GM20431 (cell line): ENCODE data around the gene EXOC6B.

Experiments used
- in situ Hi-C: fragments of 300-500 bp; cut with MseI, MboI; formaldehyde crosslinking; loops from one replicate; pipeline ENCODE4 v1.15.0; 2020; ENCODE audit warnings: low sequenced_read_pairs; ENCODE audit not compliant: unreplicated experiment

EXOC6B gene

DNA sequence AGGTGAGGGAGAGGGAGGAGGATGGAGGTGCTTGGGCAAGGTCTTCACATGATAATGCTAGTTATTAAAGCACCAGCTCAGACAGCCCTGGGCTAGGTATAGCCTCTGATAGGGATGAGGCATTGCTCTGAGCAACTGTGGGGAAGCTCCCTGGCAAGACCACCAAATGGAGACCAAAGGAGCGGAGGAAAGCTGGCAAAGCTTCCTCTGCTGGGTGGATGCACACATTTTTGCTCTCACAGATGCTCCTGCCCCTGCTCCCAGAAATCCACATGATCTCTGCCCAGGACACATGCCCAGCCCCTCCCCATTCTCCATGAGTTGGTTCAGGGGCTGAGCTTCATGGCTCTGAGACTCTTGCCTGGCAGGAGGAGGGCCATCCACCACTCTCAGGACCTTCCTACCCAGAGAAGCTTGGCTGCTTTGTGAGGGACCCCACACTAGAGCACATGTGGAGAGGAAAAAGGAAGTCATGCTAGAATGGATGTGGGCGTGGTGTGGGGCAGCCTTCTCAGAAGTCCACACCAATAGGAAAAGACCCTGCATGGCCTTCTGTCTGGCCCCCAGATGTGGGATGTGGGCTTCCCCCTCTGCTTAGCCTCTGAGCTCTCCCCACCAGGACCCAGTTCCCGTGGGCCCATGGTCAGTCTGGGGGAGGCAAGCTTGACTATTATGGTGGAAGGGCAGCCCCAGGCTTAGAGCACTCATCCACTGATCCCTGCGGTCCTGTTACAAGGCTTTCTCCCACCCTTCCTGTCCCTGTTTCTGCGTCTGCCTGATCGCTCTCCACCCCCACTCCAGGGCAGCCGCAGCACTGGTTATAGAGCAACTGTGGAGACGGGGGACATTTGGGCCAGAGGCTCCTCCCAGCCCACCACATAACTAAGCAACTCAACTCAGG lies 667.7 kb downstream of the EXOC6B start:
- in situ Hi-C loops, result no loop called here

DNA sequence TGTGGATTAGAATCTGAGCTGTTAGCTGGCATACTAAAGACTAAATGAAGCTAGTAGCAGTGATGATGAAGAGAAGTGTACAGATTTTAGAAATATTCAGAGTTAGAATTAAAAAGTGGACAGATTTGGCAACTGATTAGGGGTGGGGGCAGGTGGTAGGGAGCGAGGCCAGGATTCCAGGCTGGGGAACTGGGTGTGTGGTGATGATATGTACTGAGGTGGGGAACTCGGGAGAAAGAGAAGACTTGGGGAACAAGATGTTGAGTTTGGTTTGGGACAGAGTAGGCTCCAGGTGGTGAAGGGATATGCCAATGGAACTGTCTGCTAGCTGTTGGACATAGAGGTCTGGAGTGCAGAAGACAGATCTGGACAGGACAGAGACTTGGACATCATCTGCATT lies 669.0 kb downstream of the EXOC6B start:
- in situ Hi-C loops, result no loop called here

DNA sequence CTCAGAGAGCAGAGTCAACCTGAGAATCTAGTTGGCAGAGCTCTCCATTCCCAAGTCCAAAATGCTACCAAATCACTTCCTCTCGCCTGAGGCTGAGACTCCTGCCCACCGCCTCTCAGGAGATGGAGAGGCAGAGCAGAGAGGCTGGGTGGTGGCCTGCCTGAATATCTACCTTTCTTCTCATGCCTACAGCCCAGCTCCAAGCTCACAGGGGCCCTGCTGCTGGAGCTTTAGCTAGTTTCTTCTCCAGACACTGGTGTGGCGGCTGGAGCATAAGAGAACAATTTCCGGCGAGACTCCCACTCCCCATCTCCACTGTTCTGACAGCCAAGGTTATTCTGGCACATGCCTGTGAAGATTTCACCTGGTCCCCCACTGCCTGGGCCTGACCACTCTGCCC lies 670.1 kb downstream of the EXOC6B start:
- in situ Hi-C loops, result no loop called here

DNA sequence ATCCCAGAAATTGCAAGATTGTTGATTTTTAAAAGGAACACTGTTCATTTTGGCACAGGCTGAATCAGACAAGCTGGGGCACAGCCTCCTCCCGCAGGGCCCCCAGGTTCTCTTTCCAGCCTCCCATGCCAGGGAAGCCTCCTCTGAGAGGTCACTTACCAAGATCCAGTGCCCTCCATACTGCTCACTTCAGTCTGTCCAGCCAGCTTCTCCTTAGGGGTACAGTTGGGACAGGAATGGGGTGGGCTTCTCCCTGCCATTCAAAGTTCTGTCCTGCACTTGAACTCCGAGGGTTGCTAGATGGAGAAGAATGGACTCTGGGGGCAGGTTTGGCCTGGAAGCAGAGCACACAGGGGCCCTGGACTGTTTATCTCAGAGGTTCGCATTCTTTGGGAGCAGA lies 670.7 kb downstream of the EXOC6B start:
- in situ Hi-C loops, result no loop called here

DNA sequence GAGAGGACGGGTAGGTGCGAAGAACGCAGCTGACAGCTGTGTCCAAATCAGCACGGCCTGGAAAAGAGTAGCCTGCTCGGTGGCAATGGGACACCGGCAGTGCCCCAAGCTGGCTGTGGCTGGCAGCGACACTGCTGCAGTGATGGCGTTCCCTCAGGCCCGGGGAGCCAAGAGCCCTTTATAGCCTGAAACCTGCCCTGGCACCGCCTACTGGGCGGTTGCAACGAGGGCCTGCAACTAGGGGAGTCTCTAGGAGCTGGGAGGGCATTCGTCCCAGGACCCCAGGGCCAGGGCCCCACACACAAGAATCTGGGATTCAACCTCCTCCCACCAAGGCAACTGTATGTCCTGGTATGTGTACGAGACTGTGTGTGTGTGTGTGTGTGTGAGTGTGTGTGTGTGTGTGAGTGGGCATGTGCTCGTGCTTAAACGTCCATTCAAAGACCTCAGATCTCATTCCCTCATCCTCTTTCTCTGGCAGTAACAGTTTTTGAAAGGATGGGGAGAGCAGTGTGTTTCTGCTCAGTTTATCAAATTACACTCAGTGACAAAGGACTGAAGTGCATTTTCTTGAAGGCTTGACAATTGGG lies 671.4 kb downstream of the EXOC6B start:
- in situ Hi-C loops, result no loop called here

DNA sequence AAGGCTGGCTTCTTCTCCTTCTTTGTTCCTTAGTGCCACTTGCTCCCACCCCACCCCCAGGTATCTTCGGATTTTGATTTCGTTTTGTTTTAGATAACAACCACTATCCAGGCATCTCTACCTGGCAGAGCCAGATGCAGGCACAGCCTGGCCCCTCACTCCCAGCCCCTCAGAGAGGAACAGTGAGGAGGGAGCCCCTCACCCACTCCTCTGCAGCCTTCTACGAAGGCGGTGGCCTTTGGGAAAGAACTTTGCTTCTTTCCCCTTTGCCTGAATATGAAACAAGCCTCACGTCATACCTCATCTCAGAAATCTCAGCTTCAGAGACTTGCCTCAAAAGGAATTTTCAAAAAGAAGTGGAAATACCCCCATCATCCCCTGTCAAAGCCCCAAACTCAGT lies 671.9 kb downstream of the EXOC6B start:
- in situ Hi-C loops, result no loop called here

DNA sequence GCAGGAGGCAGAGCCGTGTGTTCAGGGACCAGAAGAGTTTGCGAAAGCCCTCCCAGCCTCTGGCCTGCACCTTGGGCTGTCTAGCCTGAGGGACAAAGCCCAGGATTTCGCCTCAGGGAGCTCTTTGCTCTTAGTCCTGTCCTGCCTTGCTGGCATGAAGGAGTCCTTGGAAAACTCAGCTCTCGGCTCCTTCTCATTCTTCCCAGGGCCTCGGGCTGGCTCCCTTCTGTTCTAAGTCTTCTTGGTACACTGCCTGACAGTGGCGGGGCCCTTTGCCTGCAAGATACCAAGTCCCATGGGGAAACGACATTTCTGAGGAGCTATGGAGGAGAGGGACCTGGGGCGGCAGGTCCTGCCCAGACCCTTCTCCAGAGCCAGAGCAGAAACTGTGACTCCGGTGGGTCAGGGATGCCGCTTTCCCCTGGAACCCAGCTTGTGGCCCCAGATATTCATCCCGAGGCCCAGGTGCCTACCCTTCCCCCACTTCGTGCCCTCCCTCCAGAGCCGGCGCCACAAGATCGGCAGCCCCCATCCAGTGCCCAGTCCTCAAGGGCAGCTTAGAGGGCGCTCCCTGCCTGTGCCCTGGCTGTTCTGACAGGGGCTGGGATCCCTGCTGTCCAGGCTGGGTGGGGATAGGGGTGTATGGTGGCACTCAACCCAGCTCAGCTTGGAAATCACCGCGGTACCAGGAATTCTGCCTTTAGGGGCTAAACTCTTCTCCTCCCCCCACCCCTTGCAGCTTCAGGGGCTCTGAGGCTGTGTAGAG lies 672.6 kb downstream of the EXOC6B start:
- in situ Hi-C loops, result no loop called here

DNA sequence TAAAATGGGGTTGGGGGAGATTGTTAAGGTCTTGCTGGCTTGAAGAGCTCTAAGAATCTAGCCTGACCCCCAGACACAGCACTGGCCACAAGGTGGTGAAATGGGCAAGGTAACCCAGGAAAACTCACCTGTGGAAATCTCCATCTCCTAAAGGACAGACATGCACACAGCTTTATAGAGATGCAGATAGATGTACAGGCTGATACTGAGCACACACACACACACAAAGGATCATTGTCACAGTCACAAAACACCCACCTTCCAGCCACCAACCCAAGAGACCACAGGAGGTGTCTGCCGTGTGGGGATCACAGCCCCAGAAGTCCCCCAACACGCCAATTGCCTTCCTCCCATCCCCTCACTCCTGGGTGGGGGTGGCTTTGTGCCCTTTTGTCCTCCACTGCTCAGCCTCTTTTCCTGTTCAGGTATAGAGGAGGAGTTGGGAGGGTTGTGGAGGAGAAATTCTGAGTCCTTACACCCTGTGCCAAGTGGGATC lies 674.9 kb downstream of the EXOC6B start:
- in situ Hi-C loops, result no loop called here

DNA sequence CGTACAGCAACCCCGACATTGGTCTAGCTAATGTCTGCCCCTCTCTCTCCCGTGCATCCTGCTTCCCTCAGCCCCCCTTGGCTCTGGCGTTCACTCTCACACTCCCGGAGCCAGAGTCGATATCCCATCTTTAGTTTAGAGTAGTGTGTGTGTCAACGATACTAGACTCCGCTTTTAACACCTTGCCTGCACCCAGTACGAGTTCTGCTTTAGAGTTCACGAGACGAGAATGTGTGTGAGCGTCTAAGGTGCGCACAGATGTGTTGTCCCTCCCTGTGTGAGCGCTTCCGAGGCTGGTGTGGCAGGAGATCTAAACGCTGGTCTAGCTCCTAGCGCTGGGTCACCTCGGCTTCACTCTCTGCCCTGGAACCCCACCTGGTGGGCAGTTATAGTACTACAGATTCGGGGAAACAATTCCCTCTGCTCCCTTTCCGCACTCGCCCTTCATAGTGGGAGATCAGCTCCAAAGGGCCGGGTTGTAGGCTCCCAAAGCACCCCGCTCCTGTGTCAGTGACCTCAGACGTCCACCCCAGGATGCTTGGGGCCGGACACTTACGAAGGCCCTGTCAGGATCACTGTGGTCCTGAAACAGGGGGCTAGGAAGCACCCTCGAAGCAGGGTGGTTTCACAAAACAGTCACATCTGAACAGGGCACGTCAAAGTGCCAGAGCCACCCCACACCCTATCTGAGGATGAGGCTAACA lies 675.5 kb downstream of the EXOC6B start:
- in situ Hi-C loops, result no loop called here

DNA sequence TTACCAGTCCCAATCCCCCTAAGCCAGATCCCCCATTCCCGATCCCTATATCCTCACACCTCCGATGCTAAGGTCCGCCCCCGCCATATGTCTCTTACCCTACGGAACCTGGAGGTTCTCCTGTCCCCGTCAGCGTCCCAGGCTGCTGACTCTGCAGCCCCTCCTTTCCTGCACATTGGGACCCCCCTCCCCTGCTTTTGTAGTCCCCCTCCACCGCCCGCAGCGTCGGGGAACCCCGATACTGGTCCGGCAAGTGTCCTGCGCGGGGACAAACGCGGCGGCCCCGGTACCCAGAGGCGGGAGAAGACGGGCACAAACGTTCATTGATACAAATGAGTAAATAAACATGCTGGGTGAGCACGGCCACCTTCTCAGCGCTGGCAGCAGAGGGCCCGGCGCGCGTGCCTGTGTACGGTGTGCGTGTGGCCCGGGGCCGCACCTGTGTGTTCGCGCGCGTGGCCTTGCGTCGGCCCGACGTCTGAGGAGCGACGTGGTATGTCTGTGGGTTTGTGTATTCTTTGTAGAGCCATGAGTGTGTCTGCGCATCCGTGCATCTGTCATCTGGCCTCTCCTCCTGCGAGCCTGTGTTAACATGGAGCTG lies 676.2 kb downstream of the EXOC6B start:
- in situ Hi-C loops, result no loop called here

DNA sequence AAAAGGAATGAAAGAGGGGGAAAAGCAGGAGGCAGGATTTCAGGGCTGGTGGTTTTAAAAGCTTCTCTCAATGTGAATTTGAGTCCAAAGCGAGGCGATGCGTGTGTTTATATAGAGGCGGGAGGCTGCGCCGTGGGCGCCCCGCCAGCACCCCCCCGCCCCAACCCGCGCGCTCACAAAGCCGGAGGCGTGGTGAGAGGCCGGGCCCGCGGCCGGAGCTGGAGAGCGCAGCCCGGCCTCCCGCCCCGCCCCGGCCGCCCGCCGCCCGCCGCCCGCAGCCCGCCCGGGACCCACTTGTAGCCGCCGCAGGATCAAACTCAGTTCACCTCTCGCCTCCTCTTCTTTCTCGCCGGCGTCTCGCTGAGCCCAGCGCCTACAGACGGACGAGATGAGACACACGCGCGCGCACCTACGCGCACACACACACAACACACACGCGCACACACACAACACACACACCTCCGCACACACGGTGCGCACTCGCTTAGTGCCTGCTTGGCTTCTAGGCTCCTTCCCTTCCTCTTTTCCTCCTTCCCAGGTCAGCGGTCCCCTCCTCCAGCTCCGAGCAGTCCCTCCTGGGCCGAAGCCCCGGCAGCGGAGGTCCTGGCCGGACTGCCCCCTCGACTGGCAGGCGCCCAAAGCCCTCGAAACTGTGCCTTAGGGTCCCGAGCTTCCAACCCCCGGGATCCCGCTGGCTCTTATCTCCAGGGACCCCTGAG lies 676.8 kb downstream of the EXOC6B start:
- in situ Hi-C loops, result no loop called here

DNA sequence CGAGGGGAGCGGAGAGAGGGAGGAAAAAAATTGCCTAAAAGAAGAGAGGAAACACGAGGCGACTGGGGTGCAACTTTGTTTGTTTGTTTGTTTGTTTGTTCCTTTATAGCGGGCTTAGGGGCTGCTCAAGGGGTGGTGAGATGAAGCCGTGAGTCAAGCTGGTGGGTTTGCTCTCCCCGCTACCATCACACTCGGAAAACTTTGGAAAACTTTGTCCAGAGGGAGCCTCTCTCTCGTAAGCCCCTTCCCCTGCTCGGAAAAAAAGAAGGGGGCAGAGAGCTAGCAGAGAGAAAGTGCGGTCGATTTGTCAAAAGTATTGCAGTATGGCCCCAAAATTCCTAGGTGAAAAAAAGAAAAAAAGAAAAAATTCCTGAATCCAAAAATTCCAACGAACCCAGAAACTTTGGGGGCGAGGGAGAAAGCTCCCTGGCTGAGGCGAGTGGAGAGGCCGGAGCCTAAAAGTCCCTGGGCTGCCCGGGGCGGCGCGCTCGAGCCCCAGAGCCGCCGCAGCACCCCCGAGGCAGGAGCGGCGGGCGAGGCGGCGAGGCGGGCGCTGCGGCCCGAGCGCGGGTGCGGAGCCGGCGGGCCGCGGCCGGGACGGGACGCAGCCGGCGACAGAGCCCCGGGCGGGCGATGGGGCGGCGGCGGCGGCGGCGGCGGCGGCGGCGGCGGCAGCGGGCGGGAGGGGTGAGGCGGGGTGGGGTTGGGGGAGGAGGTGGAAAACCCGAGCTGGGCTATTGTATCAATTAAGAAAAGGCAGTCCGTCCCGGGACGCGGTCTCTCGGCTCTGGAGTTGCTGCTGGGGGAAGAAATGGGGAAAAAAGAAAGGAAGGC lies 677.6 kb downstream of the EXOC6B start:
- in situ Hi-C loops, result no loop called here

DNA sequence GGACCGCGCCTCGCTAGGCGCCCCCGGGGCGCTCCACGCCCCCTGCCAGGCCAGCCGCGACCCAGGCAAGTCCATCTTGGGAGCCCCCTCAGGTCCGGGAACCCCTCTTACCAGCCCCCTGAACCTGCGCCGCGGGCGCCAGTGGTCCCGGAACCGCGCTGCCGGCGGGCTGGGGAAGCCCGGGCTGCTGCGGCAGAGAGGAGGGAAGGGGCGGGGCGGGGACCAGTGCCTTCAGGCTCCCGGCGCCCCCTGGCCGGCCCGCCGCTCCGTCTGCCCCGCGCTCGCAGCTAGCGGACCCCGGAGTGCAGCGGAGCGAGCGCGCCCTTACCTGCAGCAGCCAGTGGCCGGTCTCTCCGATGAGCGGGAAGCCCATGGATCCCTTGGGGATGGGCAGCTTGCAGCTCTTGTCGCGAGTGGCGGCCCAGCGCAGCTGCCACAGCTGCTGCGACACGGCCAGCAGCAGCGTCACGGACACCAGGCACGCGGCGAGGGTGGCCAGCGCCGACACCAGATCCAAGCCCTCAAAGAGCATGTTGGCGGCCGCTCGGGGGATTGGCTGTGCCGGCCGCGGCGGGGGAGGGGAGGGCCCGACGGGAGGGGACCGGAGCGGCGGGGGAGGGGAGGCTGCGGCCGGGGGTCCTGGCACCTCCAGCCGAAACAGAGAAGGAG lies 678.4 kb downstream of the EXOC6B start, which contains the start of gene CYP26B1:
Gene CYP26B1, minus strand, starts transcription at position 560 of the 669 bp plus-strand sequence. Its CDS starts 28 bp downstream, at position 532.
- in situ Hi-C loops, result no loop called here

DNA sequence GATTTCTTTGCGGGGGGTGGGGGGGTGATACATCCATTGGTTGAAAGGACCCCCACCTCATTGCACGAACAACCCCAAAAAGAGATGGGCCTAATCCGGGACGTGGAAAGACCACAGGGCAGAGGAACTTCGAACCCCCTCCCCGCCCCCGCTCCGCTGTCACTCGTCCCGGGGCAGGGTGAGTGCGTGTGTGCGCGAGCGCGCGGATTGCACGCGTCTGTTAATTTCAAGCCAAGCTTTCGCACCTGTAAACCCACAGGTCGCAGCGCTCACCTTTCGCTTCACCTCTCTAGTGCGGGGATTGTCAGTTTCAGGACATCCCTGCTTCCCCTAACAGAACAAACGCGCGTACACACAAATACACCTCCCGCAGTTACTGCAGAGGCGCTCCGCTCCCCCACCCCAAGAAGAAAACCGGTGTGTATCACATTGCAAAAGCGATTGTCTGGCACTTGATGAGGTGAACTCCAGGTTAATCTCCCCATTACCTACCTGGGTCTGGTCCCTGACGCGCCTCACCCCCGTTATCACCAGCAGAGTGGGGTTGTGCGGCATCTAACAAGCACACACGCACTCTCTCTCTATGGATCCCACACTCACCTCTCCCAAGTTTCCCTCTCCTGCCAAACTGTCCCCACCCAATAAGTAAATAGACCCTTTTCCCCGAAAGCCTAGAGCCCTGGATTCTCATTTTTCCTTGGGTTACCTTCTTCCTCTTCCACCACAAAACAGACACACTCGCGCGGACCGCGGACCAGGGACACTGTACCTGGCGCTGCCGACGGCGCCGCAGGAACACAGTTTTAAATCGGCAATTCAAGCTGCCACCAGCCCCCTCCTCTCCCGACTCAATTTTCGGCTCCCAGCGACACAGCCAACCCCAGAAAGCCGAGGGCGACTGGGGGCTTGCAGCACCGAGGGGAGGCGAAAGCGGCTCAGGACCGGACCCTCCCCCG lies 679.2 kb downstream of the EXOC6B start:
- in situ Hi-C loops, result no loop called here

DNA sequence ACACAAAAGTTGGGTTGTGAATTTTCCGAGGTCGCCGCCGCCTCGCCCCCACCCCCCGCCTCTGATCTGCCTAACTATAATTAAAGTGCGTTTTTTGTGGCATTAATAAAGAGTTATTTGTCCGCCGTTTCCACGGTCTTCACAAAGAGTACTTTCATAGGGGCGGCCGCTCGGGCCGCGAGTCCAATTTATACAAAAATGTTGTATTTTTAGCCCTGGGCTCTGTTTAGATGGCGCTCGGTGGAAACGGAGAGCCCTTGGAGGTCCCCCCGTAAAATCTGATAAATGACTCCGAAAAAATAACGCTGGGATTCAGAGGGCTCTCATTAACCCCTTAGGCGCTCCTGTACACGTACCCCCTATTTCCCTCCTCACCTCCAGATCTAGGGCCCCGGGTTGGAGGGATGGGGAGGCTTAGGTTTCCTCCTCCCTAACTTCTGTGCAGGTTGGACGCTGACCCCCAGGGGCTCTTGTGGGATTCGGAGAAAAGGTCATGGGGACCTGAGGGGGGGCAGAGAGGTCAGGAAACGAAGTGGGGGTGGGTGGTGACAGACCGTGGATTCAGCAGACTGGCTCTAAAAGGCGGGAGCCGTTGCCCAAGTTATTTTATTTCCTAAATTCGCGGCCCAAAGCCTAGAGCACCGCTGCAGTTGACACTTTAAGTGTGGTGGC lies 680.0 kb downstream of the EXOC6B start:
- in situ Hi-C loops, result no loop called here

DNA sequence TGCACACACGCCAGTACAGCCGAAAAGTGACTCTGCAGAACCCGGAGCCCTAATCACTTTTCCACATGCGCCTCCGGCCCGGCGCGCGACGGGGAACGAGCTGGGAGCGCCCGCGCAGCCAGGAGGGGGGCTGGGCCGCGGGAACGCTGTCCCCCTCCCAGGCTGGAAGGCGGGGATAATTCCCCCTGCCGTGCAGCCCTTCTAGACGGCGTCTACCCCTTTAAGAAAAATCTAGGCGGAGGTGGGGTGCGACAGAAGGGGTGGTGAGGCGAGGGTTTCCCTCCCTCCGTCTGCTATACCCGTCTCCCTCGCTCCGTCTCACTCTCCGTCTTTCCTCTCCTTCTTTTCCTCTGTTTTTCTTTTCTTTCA lies 680.6 kb downstream of the EXOC6B start:
- in situ Hi-C loops, result no loop called here
